ENCODE measurements around the gene ATP6V0C.
"Not testable (repeated sequence)": the region's sequence is repeated elsewhere in the genome, so short reads cannot be mapped to it uniquely, and the experiment has no call there.

ATP6V0C gene

GRCh38 chr16:2529961-2530628, 16.3 kb downstream of the ATP6V0C start:
- DNase-seq = no peak

GRCh38 chr16:2530629-2531318, 17.0 kb downstream of the ATP6V0C start:
- no peak for DNase-seq

DNA sequence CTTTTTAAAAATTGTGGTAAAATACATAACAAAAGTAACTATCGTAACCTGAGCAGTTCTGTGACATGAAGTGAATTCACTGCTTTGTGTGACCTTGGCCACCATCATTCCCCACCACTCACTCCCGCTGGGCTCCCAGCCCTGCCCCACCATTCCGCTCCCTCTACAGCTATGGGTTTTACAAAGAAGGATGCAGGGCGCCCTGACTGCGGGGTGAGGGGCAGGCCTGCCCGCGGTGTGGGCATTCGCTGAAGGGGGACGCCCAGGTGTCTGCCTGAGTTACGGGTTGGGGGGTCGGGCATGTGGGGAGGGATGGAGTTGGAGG, 17.6 kb downstream of the ATP6V0C start, which contains the start of gene CEMP1:
CEMP1 (minus strand) TSS at position 38 of the 325 bp plus-strand sequence. CDS start 335 bp downstream, outside the sequence.
- DNase-seq = no peak

GRCh38 chr16:2531696-2532493, 18.1 kb downstream of the ATP6V0C start:
- peak; percentile 98 for DNase-seq

DNA sequence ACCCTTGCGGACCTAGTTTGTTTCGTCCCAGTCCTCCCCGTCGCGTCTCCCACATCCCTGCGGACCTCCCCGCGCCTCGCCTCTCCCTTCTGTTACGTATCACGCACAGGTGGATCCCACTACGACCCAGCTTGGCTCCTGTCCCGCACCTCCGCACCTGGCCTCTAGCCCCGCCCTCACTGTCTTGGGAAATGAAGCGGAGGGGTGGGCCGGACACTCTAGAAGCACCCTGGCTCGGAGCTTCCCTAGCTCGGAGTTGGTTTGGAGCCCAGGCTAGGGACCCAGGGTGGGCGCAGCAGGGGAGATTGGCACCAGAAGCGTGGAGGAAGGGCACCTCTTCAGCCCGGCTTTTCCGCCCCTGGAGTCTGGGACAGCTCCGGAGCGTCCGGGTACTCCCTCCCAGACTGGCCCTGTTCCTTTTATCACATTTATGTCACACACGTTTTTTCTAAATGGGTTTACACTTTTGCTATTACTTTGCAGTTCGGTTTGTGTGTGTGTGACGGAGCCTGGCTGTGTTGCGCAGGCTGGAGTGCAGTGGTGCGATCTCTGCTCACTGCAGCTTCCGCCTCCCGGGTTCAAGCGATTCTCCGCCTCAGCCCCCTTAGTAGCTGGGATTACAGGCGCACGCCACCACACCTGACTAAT, 18.9 kb downstream of the ATP6V0C start:
- peak; percentile 61 for DNase-seq

GRCh38 chr16:2533142-2533755, 19.5 kb downstream of the ATP6V0C start:
- DNase-seq = not testable (repeated sequence)

GRCh38 chr16:2533912-2534311, 20.2 kb downstream of the ATP6V0C start:
- no peak for DNase-seq

DNA sequence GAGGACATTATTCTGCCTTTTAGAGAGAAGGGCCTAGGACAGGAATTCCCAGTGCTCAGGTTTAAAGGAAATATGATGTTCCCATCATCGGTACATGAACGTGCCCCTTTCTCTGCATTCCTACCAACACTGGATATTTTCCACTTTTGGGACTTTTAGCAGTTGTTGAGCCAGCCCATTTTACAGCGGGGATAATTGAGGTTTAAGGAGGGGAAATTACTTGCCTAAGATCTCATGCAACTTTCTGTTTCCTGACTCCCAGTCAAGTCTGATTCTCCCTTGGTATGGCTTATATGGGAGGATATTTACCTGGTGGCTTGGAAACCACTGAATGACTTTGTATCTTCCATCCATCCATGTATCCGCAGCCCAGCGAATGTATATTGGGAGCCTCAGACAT, 20.6 kb downstream of the ATP6V0C start:
- DNase-seq = not testable (repeated sequence)

GRCh38 chr16:2535625-2536013, 21.9 kb downstream of the ATP6V0C start:
- no peak for DNase-seq

DNA sequence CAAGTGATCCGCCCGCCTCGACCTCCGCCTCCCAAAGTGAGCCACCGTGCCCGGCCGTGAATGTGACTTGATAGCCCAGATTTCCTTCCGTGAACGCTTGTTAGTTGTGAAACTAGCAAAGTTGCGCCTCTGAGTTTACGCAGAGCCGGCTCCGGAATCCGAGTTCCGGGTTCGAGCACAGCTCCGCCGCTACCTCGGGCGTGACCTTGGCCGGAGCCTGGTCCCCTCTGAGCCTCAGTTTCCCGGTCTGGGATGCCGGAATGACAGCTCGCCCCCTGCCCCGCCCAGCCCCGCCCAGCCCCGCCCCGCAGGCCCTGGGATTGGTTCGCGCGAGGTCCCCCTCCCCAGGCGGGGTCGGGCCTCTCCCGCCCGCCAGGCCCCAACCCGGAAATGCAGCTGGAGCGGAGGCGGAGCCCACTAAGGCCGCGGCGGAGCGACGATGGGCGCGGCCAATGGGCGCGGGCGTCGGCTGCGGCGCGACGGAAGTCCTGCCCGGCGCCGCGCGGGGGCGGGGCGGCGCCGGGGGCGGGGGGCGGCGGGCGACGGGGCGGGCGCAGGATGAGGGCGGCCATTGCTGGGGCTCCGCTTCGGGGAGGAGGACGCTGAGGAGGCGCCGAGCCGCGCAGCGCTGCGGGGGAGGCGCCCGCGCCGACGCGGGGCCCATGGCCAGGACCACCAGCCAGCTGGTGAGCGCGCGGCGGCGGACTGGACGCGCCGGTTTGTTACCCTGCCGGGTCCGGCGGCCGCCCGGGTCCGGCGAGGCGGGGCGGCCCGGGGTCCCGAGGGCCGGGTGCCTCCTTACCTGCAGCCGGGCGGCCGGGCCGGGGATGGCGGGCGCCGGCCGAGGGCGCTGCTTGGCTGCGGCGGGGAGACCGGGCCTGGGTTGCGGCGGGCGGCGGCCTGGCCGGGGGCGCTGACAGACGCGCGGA, 24.0 kb downstream of the ATP6V0C start, which contains the start of gene PDPK1:
PDPK1 (plus strand) TSS at position 571 of the 929 bp plus-strand sequence; CDS start at position 663, 92 bp downstream.
- peak; percentile 97 for DNase-seq

- DNase-seq = not testable (repeated sequence)
Observed at GRCh38 chr16:2539192-2539844, 25.6 kb downstream of the ATP6V0C start.

DNA sequence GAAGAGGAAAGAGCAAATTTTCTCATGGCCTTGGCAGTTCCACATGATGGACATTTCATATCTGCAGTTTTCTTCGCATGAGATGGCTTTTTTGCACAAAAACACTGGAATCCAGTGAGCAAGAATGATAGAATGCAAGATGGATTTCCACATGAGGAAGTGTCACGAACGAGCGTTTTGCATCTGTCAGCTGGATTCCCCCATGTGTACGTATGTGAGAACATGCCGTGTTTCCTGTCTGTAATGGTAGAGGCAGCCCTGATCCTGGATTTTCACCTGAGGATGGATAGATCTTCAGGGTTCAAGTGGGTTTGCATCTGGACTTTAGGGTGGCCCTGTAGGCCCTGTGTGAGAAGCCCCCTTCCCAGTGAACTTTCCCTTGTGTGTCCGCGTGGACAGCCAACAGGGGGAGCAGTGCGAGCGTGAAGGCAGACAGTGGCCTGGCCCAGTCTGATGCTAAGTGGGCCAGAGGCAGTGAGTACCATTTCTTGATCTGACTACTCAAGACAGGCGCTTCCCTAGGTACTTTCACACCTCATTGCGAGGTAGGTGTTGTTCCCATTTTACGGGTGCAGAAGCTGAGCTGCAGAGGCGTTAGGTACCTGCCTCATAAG, 26.2 kb downstream of the ATP6V0C start:
- peak; percentile 30 for DNase-seq

- not testable (repeated sequence) for DNase-seq
Observed at GRCh38 chr16:2540912-2541311, 27.2 kb downstream of the ATP6V0C start.

DNA sequence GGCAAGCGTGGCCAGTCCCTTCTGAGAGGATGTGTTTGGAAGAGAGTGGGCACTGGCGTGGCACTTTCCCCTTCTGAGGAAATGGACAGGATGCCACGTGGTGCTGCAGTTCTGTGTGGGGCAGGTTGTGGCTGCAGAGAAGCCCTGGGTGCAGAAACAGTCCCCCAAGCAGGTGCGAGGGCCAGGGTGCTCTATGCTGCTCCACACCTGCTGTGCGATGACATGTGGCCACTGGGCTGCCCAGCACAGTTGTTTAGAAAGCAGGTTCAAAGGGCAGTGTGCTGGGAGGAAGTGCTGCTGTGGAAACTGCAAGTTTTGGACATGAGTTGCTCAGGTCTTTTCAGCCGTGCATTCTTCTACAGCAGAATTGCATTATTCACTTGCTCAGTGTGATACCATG, 27.7 kb downstream of the ATP6V0C start:
- not testable (repeated sequence) for DNase-seq

DNA sequence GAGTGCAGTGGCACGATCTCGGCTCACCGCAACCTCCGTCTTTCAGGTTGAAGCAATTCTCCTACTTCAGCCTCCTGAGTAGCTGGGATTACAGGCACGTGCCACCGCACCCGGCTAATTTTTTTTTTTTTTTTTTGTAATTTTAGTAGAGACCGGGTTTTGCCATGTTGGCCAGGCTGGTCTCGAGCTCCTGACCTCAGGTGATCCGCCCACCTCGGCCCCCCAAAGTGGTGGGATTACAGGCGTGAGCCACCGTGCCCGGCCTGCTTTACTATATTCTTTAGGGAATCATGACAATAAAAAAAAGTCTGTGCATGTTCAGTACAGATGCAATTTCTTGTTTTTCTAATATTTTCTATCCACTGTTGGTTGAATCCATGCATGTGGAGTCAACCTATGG, 30.0 kb downstream of the ATP6V0C start:
- not testable (repeated sequence) for DNase-seq

- not testable (repeated sequence) for DNase-seq
Observed at GRCh38 chr16:2550283-2550878, 36.6 kb downstream of the ATP6V0C start.

- not testable (repeated sequence) for DNase-seq
Observed at GRCh38 chr16:2551420-2551889, 37.7 kb downstream of the ATP6V0C start.

- not testable (repeated sequence) for DNase-seq
Observed at GRCh38 chr16:2554709-2555425, 41.1 kb downstream of the ATP6V0C start.

DNA sequence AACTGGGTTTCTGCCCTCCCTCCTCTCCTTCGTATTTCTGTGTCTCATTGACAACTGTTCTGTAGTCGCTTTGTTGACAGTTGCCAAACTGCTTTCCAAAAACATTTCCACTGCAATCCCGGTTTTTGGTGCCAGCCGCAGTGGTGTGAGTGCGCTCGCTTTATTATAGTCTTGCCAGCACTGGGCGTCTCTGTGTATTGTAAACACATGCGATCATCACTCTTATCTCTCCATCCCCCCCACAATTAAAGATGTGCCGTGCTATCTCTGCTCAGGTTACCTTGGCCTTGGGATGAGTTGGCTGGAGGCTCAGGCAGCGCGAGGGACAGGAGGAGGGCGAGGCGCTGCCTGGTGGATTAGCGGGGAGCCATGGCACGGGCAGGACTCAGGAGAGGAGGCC, 43.4 kb downstream of the ATP6V0C start:
- not testable (repeated sequence) for DNase-seq
